GM19239 (cell line): Measurements from ENCODE around the gene TMEM86A.

Experiments used
- DNase-seq: peaks from one replicate; pipeline ENCODE4 v3.0.0; 2011; ENCODE audit warnings: low spot score; ENCODE audit not compliant: insufficient read length
- FAIRE-seq: peaks from 2 replicates; lab custom pipeline; 2011; peaks lifted over from hg19 to GRCh38; lab: Jason Lieb, UNC

Gene TMEM86A

DNA sequence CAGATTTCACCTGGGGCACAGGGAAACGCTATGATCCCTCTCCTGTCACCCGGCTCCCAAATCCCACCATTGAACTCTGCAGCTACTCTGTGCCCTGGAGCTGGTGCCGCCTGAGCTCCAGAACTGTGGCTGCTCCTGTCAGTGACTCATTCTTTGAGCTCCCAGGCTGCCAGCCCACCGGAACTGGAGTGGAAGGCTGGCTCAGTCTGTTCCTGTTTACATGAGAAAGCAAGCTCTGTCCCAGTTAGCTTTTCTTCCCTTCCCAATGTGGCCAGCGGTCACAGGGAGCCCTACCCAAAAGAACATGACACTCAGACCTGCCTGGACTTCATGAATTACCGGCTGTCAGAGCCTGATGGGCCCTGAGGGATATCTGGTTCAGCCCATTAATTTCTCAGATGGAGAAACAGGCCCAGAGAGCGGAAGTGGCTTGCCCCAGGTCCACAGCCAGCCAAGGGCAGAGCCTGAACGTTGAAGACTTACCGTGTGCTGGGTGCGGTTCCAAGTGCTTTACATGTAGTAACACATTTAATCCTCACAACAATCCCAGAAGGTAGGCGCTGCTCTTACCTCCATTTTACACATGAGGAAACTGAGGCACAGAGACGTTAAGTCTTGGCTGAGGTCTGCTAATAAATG, 51.2 kb downstream of the TMEM86A start:
- no peak for DNase-seq
- no peak for FAIRE-seq

DNA sequence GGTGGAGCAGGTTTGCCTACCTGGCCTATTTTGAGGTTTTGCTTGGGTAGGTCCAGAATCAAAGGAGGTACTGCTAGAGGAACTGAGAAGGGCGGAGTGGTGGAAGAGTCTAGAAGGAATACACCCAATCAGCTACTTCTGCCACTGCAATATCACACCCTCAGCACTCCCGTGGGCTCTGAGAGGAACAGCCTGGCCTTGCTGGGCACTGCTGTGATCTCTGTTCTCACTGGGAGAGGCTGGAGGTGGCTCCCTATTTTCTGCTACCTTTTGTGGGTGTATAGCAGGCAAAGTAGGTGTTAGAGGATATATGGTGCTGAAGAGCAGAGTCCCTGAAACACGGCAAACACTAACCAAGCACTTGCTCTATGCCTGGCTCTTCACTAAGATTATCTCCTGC, 52.4 kb downstream of the TMEM86A start:
- no peak for DNase-seq
- no peak for FAIRE-seq

DNA sequence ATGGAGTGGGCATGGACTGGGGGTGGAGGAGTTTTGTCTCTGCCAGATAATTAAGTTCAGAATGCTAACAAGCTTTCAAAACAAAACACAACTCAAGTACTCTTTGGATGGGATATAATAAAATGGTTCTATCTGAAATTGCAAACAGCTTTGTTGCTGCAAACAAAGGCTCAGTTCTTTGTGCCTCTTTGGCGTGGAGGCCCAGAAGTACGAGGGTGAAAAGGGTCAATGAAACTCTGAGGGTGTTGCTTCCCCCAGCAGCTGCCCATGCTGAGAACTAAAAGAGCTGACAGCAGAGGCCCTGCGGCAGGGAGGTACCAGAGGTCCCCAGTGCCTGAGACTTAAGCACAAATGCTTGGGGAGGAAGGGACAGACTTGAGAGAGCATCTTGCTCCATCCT, 53.9 kb downstream of the TMEM86A start:
- FAIRE-seq (no peak), DNase-seq (no peak)

DNA sequence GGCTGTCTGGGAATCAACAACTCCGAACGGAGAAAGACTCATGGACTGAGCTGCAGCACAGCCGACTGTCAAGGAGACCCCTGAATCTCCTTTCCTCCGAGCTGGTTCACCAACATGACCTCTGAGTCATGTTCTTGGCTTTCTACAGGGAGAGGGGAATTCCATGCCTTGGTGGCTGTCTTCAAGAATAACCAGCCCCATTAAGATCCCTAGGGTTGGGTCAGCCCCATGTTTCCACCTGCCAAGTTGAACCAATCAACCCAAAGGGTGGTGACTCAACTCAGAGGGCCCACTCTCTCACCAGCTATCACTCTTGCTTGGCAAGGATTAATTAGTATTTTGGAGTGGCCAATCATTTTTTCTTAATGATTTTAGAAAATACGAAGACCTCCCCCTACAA, 55.7 kb downstream of the TMEM86A start:
- FAIRE-seq (no peak), DNase-seq (no peak)
